Measurements from ENCODE around the gene UIMC1. TPM values are rescaled to one million over a fixed set of nuclear protein-coding genes. Genes with fewer than 3 reads are reported as not detected.

UIMC1 gene
- total RNA-seq, 1 donor from 2014 or later: 70.6 TPM

DNA sequence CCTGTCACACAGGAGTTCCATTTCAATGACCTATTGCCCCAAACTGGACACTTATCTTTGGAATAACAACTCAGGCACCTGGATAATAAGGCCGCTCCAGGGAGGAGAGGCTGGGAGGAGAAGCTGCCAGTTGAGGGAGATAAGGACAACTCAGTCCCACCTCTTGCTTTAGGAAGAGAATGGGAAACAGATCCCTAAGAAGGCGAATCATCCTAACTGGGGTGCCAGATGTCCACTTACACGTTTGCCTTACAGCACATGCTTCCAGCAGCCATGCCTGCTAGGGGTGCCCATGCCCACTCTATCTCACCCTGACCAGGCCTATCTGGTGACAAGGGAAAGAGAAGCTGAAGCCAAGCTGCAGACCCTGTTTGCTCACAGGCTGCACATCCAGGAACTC, 113.9 kb downstream of the UIMC1 start:
- intact Hi-C loops (cut with micrococcal nuclease): no loop called here
- no peaks in the 10 kb centered on the region for H3K9me3 Mint-ChIP-seq
- no peak overlapping the region for H3K4me3 Mint-ChIP-seq
- H3K27ac Mint-ChIP-seq: no peak overlapping the region
- H3K36me3 Mint-ChIP-seq (ENCODE audit: low read depth): no peaks in the 10 kb centered on the region
- peaks cover 5% of the 10 kb centered on the region for H3K4me1 Mint-ChIP-seq (ENCODE audit: low read depth)
- DNase-seq (ENCODE audit: low spot score): no peak
- no peaks in the 10 kb centered on the region for H3K27me3 Mint-ChIP-seq (ENCODE audit: insufficient read depth)

DNA sequence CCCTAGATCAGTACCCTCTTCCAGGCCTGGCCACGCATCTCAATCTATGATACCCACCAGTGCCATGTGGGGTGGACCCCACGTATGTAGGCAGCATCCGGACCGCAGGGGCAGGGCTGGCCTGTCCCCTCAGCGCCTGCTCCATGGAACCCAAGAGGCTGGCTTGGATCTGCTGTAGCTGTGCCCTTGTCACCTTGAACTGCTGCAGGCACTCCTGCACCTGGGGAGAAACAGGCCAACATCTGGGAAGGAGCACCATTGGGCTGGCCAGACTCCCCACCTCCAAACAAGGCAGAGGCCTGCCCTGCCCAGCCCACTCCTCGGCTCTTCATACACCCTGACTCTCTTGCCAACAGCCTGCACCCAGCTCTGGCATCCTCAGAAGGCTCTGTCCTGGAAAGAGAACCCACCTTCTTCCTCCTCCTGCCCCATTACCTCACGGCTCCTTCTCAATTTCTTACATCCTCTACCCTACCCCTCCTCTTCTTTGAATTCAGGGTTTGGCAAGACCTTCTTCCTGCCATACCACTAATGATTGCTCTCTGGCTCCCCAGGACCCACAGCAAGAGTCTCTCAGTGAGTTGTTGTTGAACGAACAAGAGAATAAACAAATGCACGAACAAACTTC, 115.1 kb downstream of the UIMC1 start:
- peaks cover 5% of the 10 kb centered on the region for H3K4me1 Mint-ChIP-seq (ENCODE audit: low read depth)
- H3K4me3 Mint-ChIP-seq: no peak overlapping the region
- DNase-seq (ENCODE audit: low spot score): no peak
- intact Hi-C loops (cut with micrococcal nuclease): no loop called here
- H3K27ac Mint-ChIP-seq: no peak overlapping the region
- no peaks in the 10 kb centered on the region for H3K9me3 Mint-ChIP-seq
- H3K36me3 Mint-ChIP-seq (ENCODE audit: low read depth): no peaks in the 10 kb centered on the region
- no peaks in the 10 kb centered on the region for H3K27me3 Mint-ChIP-seq (ENCODE audit: insufficient read depth)

DNA sequence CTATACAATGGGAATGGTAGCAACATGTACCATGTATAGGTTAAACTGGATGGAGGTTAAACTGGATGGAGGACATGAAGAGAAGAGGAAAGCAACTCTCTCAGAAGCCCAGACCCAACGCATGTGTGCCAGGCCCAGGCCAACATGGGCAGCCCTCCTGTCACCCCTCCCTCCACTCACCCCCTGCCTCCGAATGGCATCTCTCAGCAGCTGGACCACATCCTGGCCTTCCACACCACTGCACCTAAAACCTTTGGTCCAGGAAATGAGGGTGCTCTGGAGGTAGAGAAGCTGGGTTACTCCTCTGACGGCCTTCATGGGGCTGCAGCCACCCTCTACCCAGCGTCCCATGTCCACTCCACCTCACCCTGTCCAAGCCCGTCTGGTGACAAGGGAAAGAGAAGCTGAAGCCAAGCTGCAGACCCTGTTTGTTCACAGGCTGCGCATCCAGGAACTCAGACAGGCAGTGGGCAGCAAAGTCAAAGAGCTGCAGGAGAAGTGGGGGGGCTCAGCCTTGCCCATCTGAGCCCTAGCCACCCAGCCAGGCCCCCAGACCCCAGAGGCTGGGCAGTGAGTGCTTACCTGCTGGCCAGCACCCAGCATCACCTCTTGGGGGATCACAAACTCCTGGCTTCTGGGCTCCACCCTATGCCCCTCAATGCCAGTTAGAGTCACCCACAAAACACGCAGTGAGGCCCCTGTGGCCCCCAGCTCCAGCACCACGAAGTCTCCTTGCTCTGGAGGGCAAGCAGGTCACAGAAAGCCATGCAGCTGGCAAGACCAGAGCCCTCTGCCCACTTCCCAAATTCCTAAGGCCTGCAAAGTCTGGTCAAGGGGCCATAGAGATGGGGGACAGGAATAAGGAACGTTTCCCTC, 115.9 kb downstream of the UIMC1 start:
- H3K4me1 Mint-ChIP-seq (ENCODE audit: low read depth): peaks cover 3% of the 10 kb centered on the region
- no peak for DNase-seq (ENCODE audit: low spot score)
- H3K4me3 Mint-ChIP-seq: no peak overlapping the region
- intact Hi-C loops (cut with micrococcal nuclease): no loop called here
- no peak overlapping the region for H3K27ac Mint-ChIP-seq
- H3K9me3 Mint-ChIP-seq: no peaks in the 10 kb centered on the region
- no peaks in the 10 kb centered on the region for H3K36me3 Mint-ChIP-seq (ENCODE audit: low read depth)
- H3K27me3 Mint-ChIP-seq (ENCODE audit: insufficient read depth): no peaks in the 10 kb centered on the region

DNA sequence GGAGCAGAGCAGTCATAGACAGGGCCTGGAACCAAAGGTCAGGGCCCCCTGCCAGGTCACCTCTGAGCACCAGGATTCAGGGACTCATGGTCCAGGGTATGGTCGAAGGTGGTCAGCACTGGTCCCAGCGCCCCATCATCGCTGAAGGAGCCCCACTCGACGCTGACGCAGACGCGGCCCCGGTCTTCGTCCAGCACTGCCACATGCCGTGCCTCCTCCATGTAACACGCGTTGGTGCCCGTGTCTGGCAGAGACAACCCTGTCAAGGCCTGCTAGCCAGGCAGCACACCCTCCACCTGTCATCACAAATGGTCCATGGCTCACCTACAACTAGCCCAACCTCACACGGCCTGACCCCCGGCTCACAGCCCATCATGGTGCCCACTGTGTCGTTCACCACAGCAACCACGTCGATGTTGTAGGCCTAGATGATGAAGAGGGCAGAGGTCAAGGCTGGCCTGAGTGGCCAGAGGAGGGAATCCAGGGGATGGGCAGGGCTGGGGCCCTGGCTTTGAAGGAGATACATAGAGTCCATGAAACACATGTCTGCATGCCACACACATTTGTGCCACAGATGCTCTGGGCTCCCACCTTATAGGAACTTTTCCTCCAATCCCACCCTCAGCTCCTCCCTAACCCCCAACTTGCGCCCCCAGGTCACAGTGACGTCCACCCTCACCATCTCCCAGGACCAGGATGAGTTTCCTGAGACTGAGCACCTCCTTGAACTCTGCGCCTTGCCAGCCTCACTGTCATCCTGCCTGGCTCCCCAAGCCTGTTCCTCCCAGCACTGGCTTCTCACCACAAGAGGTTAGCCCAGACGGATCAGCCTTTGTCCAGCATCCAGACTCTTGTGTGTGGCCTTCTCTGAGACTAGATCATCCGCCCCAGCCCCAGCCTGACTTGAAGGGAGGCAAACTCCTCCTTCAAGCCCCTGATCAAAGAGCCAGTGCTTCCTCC, 117.0 kb downstream of the UIMC1 start:
- Mint-ChIP-seq H3K27me3 (ENCODE audit: insufficient read depth) (no peaks in the 10 kb centered on the region), H3K4me3 (no peak overlapping the region), H3K9me3 (no peaks in the 10 kb centered on the region), H3K27ac (no peak overlapping the region), H3K4me1 (ENCODE audit: low read depth) (peaks cover 5% of the 10 kb centered on the region), H3K36me3 (ENCODE audit: low read depth) (no peaks in the 10 kb centered on the region)
- intact Hi-C loops (cut with micrococcal nuclease): no loop called here
- no peak for DNase-seq (ENCODE audit: low spot score)

DNA sequence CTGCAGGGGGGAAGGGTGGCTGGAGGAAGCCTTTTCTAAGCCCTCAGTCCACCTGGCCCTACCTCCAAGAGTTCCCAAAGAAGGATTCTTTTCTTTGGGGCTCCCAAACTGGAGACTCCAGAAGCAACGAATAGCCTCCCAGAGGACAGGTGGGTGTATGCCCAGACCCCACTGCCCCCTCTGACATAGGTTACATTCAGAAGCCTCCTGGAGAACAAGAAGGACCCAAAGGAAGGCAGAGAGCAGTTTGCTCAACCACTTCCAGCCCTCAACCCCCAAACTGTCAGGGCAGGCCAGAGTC, 117.8 kb downstream of the UIMC1 start:
- Mint-ChIP-seq H3K4me1 (ENCODE audit: low read depth) (peaks cover 5% of the 10 kb centered on the region), H3K27me3 (ENCODE audit: insufficient read depth) (no peaks in the 10 kb centered on the region), H3K27ac (no peak overlapping the region), H3K36me3 (ENCODE audit: low read depth) (no peaks in the 10 kb centered on the region), H3K9me3 (no peaks in the 10 kb centered on the region), H3K4me3 (no peak overlapping the region)
- no peak for DNase-seq (ENCODE audit: low spot score)
- intact Hi-C loops (cut with micrococcal nuclease): no loop called here

DNA sequence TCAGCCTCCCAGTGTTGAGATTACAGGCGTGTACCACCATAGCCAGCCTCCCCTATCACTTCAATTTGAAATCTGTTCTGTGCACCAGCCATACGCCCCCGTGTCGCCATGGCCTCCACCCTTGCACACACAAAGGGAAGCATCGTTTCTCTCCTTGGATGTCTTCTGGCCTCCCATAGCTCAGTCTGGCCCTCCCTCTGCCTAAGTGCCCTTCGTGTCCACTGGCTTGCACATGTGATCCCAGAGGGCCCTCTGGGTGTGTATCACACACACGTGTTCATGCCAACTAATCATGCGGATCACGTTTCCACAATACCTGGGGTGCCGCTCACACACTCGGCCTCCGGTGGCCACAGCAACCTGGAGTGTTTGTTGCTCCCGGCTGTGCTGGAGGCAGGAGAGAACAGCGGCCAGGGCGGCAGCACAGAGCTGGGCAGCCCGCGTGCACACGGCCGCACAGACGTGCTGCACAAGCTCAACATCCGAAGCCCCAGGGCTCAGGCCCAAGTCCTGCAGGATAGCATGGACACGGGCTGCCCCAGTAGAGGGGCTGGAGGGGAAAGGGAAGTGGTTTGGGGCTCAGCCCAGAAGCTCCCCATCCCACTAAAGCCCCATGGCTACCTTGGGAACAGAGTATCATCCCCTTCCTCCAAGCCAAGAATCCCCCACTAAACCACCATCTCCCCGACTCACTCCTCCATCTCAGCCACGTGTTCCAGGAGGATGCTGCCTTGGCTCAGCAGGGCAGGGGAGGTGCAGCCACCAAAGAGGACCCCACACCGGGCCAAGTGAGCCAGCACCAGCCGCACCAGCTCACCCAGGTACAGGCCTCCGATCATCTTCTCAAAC, 118.3 kb downstream of the UIMC1 start:
- no peak for DNase-seq (ENCODE audit: low spot score)
- intact Hi-C loops (cut with micrococcal nuclease): no loop called here
- H3K36me3 Mint-ChIP-seq (ENCODE audit: low read depth): no peaks in the 10 kb centered on the region
- H3K27ac Mint-ChIP-seq: no peak overlapping the region
- H3K4me3 Mint-ChIP-seq: no peak overlapping the region
- H3K27me3 Mint-ChIP-seq (ENCODE audit: insufficient read depth): no peaks in the 10 kb centered on the region
- H3K4me1 Mint-ChIP-seq (ENCODE audit: low read depth): peaks cover 5% of the 10 kb centered on the region
- H3K9me3 Mint-ChIP-seq: no peaks in the 10 kb centered on the region

DNA sequence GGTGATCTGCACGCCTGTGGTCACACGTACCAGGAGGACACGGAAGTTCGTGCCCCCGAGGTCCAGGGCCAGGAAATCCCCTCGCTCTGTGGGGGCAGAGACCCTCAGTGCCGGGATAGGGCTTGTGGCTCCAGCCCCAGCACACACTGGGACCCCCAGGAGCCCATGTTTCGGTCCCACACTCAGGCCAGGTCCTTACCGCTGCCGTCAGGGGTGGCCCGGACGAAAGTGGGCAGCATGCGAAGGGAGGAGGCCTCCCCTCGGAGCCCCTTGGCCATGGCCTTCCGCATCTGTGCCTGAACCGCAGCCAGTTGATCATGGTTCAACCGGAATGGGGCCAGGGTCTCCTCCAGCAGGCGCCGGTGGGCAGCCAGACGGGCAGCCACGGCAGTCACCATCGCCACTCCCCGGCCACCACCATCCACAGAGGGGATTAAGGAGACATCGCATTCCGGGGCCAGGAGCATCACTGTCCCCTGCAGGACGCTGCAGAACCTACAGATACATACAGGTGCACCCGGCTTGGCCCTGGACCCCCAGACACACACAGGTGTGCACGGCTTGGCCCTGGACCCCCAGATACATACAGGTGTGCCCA, 119.2 kb downstream of the UIMC1 start:
- no peak overlapping the region for H3K4me3 Mint-ChIP-seq
- H3K36me3 Mint-ChIP-seq (ENCODE audit: low read depth): no peaks in the 10 kb centered on the region
- H3K9me3 Mint-ChIP-seq: no peaks in the 10 kb centered on the region
- DNase-seq (ENCODE audit: low spot score): no peak
- H3K4me1 Mint-ChIP-seq (ENCODE audit: low read depth): peaks cover 5% of the 10 kb centered on the region
- no peak overlapping the region for H3K27ac Mint-ChIP-seq
- intact Hi-C loops (cut with micrococcal nuclease): no loop called here
- no peaks in the 10 kb centered on the region for H3K27me3 Mint-ChIP-seq (ENCODE audit: insufficient read depth)

DNA sequence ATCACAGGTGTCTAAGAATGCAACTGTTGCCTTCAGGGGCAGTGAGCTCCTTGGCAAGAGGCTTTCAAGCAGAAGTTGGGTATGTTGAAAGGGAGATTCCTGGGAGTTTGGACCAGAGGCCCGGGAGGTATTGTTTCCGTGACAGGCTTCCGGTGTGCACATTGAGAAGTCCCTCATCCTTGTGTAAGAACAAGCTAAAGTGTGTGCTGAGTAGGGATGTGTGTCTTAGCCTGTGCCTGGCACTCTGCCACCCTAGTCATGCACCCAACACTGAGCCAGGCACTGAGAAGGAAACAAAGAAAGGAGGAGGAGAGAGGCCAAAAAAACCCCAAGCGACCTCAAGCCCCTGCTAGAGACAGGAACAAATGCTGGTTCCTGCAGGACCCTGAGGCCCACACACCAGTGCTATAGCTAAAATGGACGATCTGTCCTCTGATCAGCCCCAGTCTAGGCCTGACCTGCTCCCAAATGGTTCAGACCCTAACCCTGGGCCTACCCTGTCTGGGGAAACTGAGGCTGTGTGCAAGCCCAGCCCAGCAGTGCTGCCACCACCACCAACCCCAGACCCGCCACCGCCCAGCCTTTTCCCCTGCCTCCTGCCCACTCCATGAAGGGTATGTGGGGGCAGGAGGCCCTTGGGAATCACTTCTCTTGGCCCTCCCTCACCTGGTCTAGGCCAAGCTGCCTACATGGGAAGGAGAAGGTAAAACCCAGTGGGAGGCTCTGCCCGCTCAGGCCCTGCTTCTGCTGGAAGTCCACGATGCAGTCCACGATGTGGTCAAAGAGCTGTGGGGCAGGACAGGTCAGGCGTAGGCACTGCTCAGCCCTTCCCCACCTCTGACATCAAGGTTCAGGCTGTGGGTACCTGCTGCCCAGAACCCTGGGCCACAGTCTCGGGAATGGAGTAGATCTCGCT, 120.0 kb downstream of the UIMC1 start:
- Mint-ChIP-seq H3K4me3 (no peak overlapping the region), H3K9me3 (no peaks in the 10 kb centered on the region), H3K27me3 (ENCODE audit: insufficient read depth) (no peaks in the 10 kb centered on the region), H3K36me3 (ENCODE audit: low read depth) (no peaks in the 10 kb centered on the region), H3K4me1 (ENCODE audit: low read depth) (peaks cover 5% of the 10 kb centered on the region), H3K27ac (no peak overlapping the region)
- DNase-seq (ENCODE audit: low spot score): no peak
- intact Hi-C loops (cut with micrococcal nuclease): no loop called here

DNA sequence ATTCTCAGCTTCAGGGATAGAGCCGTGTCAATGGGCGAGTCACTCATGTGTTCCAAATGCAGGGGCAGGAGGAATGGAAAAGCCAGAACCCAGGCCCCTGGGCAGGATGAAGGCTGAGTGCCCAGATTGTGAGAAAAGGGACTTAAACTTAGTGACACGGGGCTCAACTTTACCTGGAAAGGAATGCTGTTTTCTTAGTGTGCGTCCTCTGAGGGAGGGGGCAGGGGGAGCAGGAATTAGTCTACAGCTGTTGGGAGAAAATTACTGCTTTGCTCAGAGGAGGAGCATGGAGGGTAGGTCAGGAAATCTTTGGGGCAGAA, 122.0 kb downstream of the UIMC1 start:
- no peaks in the 10 kb centered on the region for H3K9me3 Mint-ChIP-seq
- no peaks in the 10 kb centered on the region for H3K27me3 Mint-ChIP-seq (ENCODE audit: insufficient read depth)
- DNase-seq (ENCODE audit: low spot score): no peak
- intact Hi-C loops (cut with micrococcal nuclease): no loop called here
- H3K4me1 Mint-ChIP-seq (ENCODE audit: low read depth): peaks cover 5% of the 10 kb centered on the region
- H3K36me3 Mint-ChIP-seq (ENCODE audit: low read depth): no peaks in the 10 kb centered on the region
- H3K27ac Mint-ChIP-seq: no peak overlapping the region
- no peak overlapping the region for H3K4me3 Mint-ChIP-seq

DNA sequence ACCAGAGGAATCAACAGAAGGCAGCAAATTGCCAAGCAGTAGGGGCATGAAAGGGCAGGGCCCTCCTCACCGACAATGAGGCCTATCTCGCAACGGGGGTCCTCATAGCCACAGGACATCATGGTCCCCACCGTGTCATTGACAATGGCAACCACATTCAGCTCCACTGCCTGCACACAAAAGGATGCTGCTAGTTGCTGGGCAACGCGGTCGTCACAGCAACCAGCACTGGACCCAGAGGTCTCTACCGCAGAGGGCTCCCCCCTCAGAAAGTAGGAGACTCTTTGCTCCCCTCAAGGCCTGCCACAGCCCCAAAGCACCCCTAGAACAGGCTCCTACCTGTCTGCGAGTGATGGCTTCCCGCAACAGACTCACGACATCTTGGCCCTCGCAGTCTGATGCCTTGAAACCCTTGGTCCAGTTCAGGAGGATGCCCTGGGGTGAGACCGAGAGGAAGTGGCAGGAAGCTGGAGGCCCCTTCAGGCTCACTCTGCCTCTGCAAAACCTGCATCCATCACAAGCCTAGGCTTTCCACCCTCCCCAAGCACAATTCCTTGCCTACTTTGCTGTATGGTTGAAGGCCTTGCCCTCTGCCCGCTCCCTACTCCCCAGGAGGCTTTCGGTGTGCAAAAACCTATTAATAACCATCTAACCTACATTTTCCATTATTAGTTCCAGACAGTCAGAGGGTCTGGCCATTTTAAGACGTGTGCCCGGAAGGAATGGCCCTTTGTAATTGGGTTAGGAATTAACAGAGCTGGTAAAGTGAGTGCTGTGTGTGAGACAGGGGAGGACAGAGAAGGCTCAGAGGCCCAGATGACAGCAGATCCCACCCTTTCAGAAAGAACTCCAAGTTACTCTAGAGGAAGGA, 122.6 kb downstream of the UIMC1 start:
- Mint-ChIP-seq H3K36me3 (ENCODE audit: low read depth) (no peaks in the 10 kb centered on the region), H3K27ac (no peak overlapping the region), H3K27me3 (ENCODE audit: insufficient read depth) (no peaks in the 10 kb centered on the region), H3K9me3 (no peaks in the 10 kb centered on the region), H3K4me1 (ENCODE audit: low read depth) (peaks cover 5% of the 10 kb centered on the region), H3K4me3 (no peak overlapping the region)
- intact Hi-C loops (cut with micrococcal nuclease): no loop called here
- DNase-seq (ENCODE audit: low spot score): no peak

DNA sequence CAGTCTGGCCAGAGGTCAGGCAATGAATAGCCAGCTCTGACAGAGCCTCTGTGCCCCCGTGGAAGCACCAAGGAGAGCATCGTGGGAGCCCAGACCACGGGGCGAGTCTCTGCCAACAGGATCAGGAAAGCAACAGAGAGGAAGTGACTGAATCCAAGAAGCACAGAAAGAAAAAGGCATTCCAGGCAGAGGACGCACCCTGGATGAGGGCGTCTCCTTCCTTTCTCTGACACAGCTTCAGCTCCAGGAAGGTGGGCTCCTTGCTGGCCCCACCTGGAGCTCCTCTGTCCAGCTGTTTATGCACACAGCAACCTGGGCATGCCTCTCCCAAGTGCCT, 124.0 kb downstream of the UIMC1 start:
- intact Hi-C loops (cut with micrococcal nuclease): no loop called here
- no peak for DNase-seq (ENCODE audit: low spot score)
- Mint-ChIP-seq H3K36me3 (ENCODE audit: low read depth) (no peaks in the 10 kb centered on the region), H3K27me3 (ENCODE audit: insufficient read depth) (no peaks in the 10 kb centered on the region), H3K27ac (no peak overlapping the region), H3K9me3 (no peaks in the 10 kb centered on the region), H3K4me3 (no peak overlapping the region), H3K4me1 (ENCODE audit: low read depth) (peaks cover 5% of the 10 kb centered on the region)
